T47D (cell line): ENCODE measurements around the gene DNAH6.
"Not testable (repeated sequence)": the region's sequence is repeated elsewhere in the genome, so short reads cannot be mapped to it uniquely, and the experiment has no call there.

Experiments used
- DNase-seq, 2 experiments: peaks; one replicate each; pipeline versions ENCODE4 v3.0.0 to v3.0.0-alpha.2; 2011 to 2012; ENCODE audit warnings: low read depth in 1 of 2, low spot score in 1 of 2
- JUND ChIP-seq: IDR thresholded peaks from 2 replicates; pipeline ENCODE4 v1.6.1; 2012; ENCODE audit warnings: low read depth
- in situ Hi-C: cut with HindIII; loops from 2 replicates; pipeline ENCODE4 v1.10.0; 2016; ENCODE audit warnings: low sequenced_read_pairs, low pct_unique_long_range_greater_than_20kb

The DNAH6 gene

DNA sequence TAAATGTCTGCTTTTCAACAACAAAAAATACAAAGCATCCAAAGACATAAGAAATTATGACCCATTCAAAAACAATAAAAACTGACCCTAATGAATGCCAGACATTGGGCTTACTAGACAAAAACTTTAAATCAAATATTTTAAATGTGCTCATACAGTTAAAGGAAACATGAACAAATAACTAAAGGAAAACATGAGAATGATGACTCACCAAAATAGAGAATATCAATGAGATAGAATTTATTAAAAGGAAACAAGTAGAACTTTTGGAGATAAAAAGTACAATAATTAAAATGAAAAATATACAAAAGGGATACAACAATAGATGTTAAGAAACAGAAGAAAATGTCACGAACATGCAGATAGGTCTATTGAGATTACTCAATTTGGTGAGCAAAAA is 254.0 kb downstream of the DNAH6 start:
- TF ChIP-seq JUND = no peak
- in situ Hi-C loops = no loop called here
- DNase-seq = no peak

DNA sequence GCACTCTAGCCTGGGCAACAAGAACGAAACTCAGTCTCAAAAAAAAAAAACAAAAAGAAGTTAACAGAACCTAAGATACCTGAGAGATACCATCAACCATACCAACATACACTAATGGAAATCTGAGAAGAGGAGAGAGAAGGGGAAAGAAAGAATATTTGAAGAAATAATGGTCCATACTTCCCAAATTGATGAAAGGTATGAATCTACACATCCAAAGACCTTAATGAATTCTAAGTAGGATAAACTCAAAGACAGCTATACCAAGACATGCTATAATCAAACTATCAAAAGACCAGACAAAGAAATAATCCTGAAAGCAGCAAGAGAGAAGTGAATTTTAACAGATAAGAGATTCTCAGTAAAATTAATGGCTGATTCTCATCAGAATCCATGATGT is 255.0 kb downstream of the DNAH6 start:
- no peak for TF ChIP-seq JUND

DNA sequence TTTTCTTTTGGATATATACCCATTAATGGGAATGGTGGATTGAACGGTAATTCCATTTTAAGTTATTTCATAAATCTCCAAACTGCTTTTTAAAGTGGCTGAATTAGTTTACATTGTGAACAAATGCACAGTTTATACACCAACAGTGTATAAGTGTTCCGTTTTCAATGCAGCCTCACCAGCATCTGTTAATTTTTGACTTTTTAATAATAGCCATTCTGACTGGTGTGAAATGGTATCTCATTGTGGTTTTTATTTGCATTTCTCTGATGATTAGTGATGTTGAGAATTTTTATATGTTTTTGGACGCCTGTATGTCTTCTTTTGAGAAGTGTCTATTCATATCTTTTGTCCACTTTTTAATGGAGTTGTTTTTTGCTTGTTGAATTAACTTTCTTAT is 257.3 kb downstream of the DNAH6 start:
- DNase-seq, in situ Hi-C loops: not testable (repeated sequence)

More for the DNA sequence above, 255.0 kb downstream of the DNAH6 start:
- in situ Hi-C loops = no loop called here
- no peak for DNase-seq

DNA sequence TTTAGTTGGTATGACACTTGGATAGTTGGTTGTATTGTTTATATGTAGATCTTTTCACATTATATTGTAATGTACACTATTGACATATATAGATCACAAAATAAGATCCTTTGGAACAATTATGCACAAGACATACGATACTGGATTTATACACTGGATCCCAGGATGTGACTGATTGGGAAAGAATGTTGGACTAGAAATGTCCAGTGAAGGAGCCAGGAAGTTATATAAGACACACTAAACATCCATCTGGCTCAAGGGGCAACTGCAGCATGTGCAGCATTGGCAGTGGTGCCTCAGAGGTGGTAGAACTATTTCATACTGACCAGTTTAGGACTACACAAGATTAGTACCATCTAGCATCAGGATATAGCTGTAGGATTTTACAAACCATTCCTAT is 259.7 kb downstream of the DNAH6 start:
- in situ Hi-C loops = no loop called here
- DNase-seq = no peak
- no peak for TF ChIP-seq JUND

DNA sequence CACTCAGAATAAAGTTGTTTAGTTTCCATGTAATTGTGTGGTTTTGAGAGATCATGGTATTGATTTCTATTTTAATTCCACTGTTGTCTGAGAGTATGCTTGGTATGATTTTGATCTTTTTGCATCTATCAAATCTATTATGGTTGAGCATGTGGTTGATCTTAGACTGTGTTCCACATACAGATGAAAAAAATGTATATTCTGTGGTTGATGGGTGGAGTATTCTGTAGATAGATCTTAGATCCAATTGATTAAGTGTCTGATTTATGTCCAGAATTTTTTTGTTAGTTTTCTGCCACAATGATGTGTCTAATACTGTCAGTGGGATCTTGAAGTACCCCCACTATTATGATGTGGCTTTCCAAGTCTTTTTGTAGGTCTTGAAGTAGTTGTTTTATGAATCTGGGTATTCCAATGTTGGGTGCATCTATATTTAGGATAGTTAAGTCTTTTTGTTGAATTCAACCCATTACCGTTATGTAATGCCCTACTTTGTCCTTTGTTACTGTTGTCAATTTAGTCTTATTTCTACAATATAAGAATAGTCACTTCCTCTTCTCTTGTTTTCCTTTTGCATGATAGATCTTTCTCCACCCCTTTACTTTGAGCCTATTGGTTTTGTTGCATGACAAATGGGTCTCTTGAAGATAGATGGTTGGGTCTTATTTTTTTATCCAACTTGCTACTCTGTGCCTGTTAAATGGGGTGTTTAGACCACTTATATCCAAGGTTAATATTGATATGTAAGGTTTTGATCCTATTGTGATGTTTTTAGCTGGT is 262.8 kb downstream of the DNAH6 start:
- in situ Hi-C loops = no loop called here
- DNase-seq = no peak
- no peak for TF ChIP-seq JUND

GRCh38 chr2:84779781-84780180 is 263.5 kb downstream of the DNAH6 start:
- in situ Hi-C loops = no loop called here
- TF ChIP-seq JUND = no peak
- no peak for DNase-seq

DNA sequence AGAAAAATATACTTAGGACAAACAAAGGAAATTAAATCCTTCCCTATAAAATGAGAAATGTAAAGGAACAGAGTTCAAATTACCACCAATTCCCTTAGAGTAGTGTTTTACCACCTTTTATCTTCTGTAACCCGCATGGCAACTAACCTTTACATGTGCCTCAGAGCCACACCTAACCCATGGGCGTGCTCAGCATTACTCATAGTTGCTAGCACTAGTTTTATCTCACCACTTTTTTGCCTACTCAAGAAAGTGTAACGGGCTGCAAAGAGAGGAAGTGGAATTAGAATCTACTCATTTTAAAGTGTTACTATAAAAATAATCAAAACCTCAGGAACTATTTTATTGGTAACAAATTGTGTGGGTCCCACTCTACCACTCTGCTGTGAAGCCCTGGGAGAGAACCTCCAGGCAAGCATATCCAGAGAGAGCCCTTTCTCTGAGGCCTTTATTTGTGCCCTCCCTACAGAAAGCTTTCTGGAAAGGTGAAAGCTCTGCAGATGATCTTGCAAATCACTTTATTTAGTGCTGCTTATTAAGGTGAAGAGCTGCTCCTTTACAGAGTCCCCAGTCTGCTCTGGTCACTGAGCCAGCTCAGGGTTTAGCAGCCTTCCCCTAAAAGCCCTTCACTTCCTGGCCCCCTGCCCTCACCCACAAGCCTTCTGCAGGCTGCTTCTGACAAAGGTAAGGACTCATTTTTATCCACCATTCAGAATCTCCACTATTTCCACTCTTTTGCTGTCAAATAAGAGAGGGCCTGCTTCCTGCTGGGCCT is 265.8 kb downstream of the DNAH6 start:
- no peak for TF ChIP-seq JUND
- in situ Hi-C loops = no loop called here
- no peak for DNase-seq

DNA sequence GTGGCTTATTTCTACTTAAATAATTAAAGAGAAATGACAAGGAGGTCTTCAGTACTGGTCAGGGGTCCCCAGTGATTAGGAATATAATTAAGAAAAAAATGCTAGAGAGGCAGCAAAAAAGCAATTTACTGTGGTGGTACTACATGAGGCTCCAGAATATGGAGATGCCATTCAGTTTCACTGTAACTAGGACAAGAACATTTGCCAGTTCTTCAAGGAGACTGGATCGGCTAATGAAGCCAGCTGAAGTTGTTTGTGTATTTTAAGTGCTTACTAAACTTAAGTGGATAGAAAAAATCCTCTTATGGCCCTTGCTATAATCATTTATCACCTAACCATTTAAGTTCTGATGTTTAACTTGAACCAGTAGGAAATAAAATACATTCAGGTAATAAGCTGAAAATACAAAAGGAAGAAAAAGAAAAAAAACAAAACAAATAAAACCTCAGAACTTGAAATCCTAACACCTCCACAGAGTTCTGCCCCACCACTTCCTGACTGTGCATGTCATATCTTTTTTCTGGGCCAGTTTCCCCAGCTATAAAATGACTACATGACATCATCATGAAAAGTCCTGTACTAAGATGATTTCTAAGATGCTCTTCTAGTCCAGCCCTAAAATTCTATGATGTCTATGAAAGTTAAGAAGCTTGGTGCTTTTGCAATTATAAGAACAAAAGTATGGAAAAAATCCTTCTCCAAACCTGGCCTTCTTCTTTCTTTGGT is 266.6 kb downstream of the DNAH6 start:
- DNase-seq = no peak
- in situ Hi-C loops = no loop called here

GRCh38 chr2:84785950-84786349 is 269.7 kb downstream of the DNAH6 start:
- no peak for TF ChIP-seq JUND
- DNase-seq = no peak
- in situ Hi-C loops = no loop called here

More for the DNA sequence above, 266.6 kb downstream of the DNAH6 start:
- TF ChIP-seq JUND = no peak

- in situ Hi-C loops = no loop called here
- TF ChIP-seq JUND = no peak
- no peak for DNase-seq
Observed at GRCh38 chr2:84786601-84787000, 270.3 kb downstream of the DNAH6 start.

GRCh38 chr2:84788027-84788426 is 271.7 kb downstream of the DNAH6 start:
- DNase-seq = no peak
- in situ Hi-C loops = no loop called here
- no peak for TF ChIP-seq JUND

GRCh38 chr2:84788498-84788897 is 272.2 kb downstream of the DNAH6 start:
- TF ChIP-seq JUND = no peak
- no peak for DNase-seq
- in situ Hi-C loops = no loop called here
